ENCODE measurements around the gene TSPO2.
"Not testable (repeated sequence)": the region's sequence is repeated elsewhere in the genome, so short reads cannot be mapped to it uniquely, and the experiment has no call there.

TSPO2 gene

GRCh38 chr6:41042226-41043055 is at the start of gene TSPO2:
Gene TSPO2, plus strand, starts transcription at chr6:41042467. Its CDS starts 519 bp downstream, at chr6:41042986.
- DNase-seq (ENCODE audit: low read depth in 2 of 2) = no peak

- no peak for DNase-seq (ENCODE audit: low read depth in 2 of 2)
Measured at GRCh38 chr6:40992746-40993145, 49.5 kb upstream of the TSPO2 start.

GRCh38 chr6:40996591-40997233 is 45.6 kb upstream of the TSPO2 start:
- no peak for DNase-seq (ENCODE audit: low read depth in 2 of 2)

GRCh38 chr6:40997234-40997957 is 44.9 kb upstream of the TSPO2 start:
- no peak for DNase-seq (ENCODE audit: low read depth in 2 of 2)

- no peak for DNase-seq (ENCODE audit: low read depth in 2 of 2)
Measured at GRCh38 chr6:40998661-40999060, 43.6 kb upstream of the TSPO2 start.

GRCh38 chr6:40999569-40999968 is 42.7 kb upstream of the TSPO2 start:
- DNase-seq (ENCODE audit: low read depth in 2 of 2) = no peak

- DNase-seq (ENCODE audit: low read depth in 2 of 2) = no peak
Measured at GRCh38 chr6:41000248-41000647, 42.0 kb upstream of the TSPO2 start.

GRCh38 chr6:41002168-41002567 is 40.1 kb upstream of the TSPO2 start:
- DNase-seq (ENCODE audit: low read depth in 2 of 2) = no peak

GRCh38 chr6:41006217-41006616 is 36.0 kb upstream of the TSPO2 start:
- not testable (repeated sequence) for DNase-seq (ENCODE audit: low read depth in 2 of 2)

GRCh38 chr6:41006980-41007379 is 35.3 kb upstream of the TSPO2 start:
- not testable (repeated sequence) for DNase-seq (ENCODE audit: low read depth in 2 of 2)

- DNase-seq (ENCODE audit: low read depth in 2 of 2) = no peak
Measured at GRCh38 chr6:41008011-41008410, 34.3 kb upstream of the TSPO2 start.

- no peak for DNase-seq (ENCODE audit: low read depth in 2 of 2)
Measured at GRCh38 chr6:41009669-41010068, 32.6 kb upstream of the TSPO2 start.

GRCh38 chr6:41011673-41012072 is 30.6 kb upstream of the TSPO2 start:
- DNase-seq (ENCODE audit: low read depth in 2 of 2) = no peak

GRCh38 chr6:41013466-41014153 is 28.7 kb upstream of the TSPO2 start:
- DNase-seq (ENCODE audit: low read depth in 2 of 2) = no peak

GRCh38 chr6:41014780-41015179 is 27.5 kb upstream of the TSPO2 start:
- DNase-seq (ENCODE audit: low read depth in 2 of 2) = no peak

GRCh38 chr6:41015860-41016259 is 26.4 kb upstream of the TSPO2 start:
- DNase-seq (ENCODE audit: low read depth in 2 of 2) = not testable (repeated sequence)

GRCh38 chr6:41017663-41018062 is 24.6 kb upstream of the TSPO2 start:
- DNase-seq (ENCODE audit: low read depth in 2 of 2) = no peak

GRCh38 chr6:41021832-41022231 is 20.4 kb upstream of the TSPO2 start:
- DNase-seq (ENCODE audit: low read depth in 2 of 2) = no peak

- DNase-seq (ENCODE audit: low read depth in 2 of 2) = no peak
Measured at GRCh38 chr6:41022294-41022693, 20.0 kb upstream of the TSPO2 start.

- no peak for DNase-seq (ENCODE audit: low read depth in 2 of 2)
Measured at GRCh38 chr6:41023114-41023513, 19.2 kb upstream of the TSPO2 start.

- DNase-seq (ENCODE audit: low read depth in 2 of 2) = no peak
Measured at GRCh38 chr6:41025966-41026530, 16.2 kb upstream of the TSPO2 start.

- DNase-seq (ENCODE audit: low read depth in 2 of 2) = no peak
Measured at GRCh38 chr6:41027241-41027640, 15.0 kb upstream of the TSPO2 start.
